Peyer's patch (tissue), 4 donors: ENCODE data around the gene KDM1A. TPM values are rescaled to one million over a fixed set of nuclear protein-coding genes. Genes with fewer than 3 reads are reported as not detected.

ENCODE experiments used
- DNase-seq, 3 donors: peaks; one replicate each; pipeline ENCODE4 v3.0.0-alpha.2; 2017 to 2019
- H3K27ac ChIP-seq, 4 donors: fragments of 200-600 bp; sonication (generic); one replicate each; pipeline ENCODE4 v1.5.1; 2016 to 2019
- H3K27me3 ChIP-seq, 2 donors: fragments of 200-600 bp; sonication (generic); one replicate each; pipeline ENCODE4 v1.5.1; 2019
- H3K36me3 ChIP-seq, 3 donors: fragments of 200-600 bp; sonication (generic); one replicate each; pipeline ENCODE4 v1.5.1; 2016 to 2019
- H3K4me1 ChIP-seq, 4 donors: fragments of 200-600 bp; sonication (generic); one replicate each; pipeline ENCODE4 v1.5.1; 2016 to 2019
- H3K4me3 ChIP-seq, 4 donors: fragments of 200-600 bp; sonication (generic); 1 replicate in 3 of 4; 2 replicates in 1 of 4; pipeline ENCODE4 v1.5.1; 2016 to 2019; ENCODE audit warnings: mild to moderate bottlenecking in 1 of 4
- H3K9me3 ChIP-seq, 4 donors: fragments of 200-600 bp; sonication (generic); one replicate each; pipeline ENCODE4 v1.5.1; 2016 to 2019; ENCODE audit warnings: mild to moderate bottlenecking in 1 of 4
- POLR2A ChIP-seq, 2 donors: fragments of 450-650 bp; IDR thresholded peaks; one replicate each; pipeline ENCODE4 v1.5.1; 2017; ENCODE audit warnings: antibody characterized with exemption in 2 of 2, mild to moderate bottlenecking in 2 of 2, moderate library complexity in 2 of 2
- total RNA-seq, 4 donors: library from RNA; depleted of rRNA; stranded (reverse); fragments of >200 nt; gene quantifications; one replicate each; pipeline ENCODE4 v1.1.0, GENCODE V29; 2016
- TF ChIP-seq, protein P1 (sequence below), 6 experiments: fragments of 450-650 bp in 4 of 6; fragments of 200-600 bp in 2 of 6; sonication (generic) in 1 of 6; IDR thresholded peaks; one replicate each; pipeline ENCODE4 v1.5.1; 2017 to 2019; ENCODE audit warnings: antibody characterized with exemption in 6 of 6, mild to moderate bottlenecking in 3 of 6, moderate library complexity in 1 of 6

KDM1A gene
- total RNA-seq, 4 donors from 2014 or later: 33.5 to 102 (median 40.9) TPM

GRCh38 chr1:23083714-23084480, 64.6 kb downstream of the KDM1A start:
- H3K4me1 ChIP-seq: peaks cover 0 to 8% (median 0%) of the 10 kb centered on the region in 4 donors
- no peak for TF ChIP-seq POLR2A (IDR thresholded peaks at IDR 0.05)
- TF ChIP-seq, protein P1, sequence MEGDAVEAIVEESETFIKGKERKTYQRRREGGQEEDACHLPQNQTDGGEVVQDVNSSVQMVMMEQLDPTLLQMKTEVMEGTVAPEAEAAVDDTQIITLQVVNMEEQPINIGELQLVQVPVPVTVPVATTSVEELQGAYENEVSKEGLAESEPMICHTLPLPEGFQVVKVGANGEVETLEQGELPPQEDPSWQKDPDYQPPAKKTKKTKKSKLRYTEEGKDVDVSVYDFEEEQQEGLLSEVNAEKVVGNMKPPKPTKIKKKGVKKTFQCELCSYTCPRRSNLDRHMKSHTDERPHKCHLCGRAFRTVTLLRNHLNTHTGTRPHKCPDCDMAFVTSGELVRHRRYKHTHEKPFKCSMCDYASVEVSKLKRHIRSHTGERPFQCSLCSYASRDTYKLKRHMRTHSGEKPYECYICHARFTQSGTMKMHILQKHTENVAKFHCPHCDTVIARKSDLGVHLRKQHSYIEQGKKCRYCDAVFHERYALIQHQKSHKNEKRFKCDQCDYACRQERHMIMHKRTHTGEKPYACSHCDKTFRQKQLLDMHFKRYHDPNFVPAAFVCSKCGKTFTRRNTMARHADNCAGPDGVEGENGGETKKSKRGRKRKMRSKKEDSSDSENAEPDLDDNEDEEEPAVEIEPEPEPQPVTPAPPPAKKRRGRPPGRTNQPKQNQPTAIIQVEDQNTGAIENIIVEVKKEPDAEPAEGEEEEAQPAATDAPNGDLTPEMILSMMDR (IDR thresholded peaks at IDR 0.05): no peak
- no peak for DNase-seq
- no peak overlapping the region for H3K27ac ChIP-seq
- peaks cover 0 to 98% (median 0%) of the 10 kb centered on the region in 3 donors for H3K36me3 ChIP-seq
- no peak overlapping the region for H3K4me3 ChIP-seq
- H3K9me3 ChIP-seq: no peaks in the 10 kb centered on the region
- H3K27me3 ChIP-seq: no peaks in the 10 kb centered on the region

- no peaks in the 10 kb centered on the region for H3K9me3 ChIP-seq
- H3K4me1 ChIP-seq: peaks cover 0 to 8% (median 0%) of the 10 kb centered on the region in 4 donors
- no peaks in the 10 kb centered on the region for H3K27me3 ChIP-seq
- no peak overlapping the region for H3K27ac ChIP-seq
- peaks cover 0 to 94% (median 0%) of the 10 kb centered on the region in 3 donors for H3K36me3 ChIP-seq
- no peak for TF ChIP-seq POLR2A (IDR thresholded peaks at IDR 0.05)
- TF ChIP-seq, protein P1 (IDR thresholded peaks at IDR 0.05): no peak
- H3K4me3 ChIP-seq: no peak overlapping the region
- no peak for DNase-seq
Measured at GRCh38 chr1:23084880-23085279, 65.6 kb downstream of the KDM1A start.

- no peak for DNase-seq
- Histone ChIP-seq H3K27ac (no peak overlapping the region), H3K9me3 (no peaks in the 10 kb centered on the region), H3K36me3 (peaks cover 0 to 89% (median 0%) of the 10 kb centered on the region in 3 donors), H3K4me1 (peaks cover 0 to 8% (median 0%) of the 10 kb centered on the region in 4 donors), H3K27me3 (no peaks in the 10 kb centered on the region), H3K4me3 (no peak overlapping the region)
- TF ChIP-seq POLR2A (IDR thresholded peaks at IDR 0.05): no peak
- TF ChIP-seq, protein P1 (IDR thresholded peaks at IDR 0.05): no peak
Measured at GRCh38 chr1:23085696-23086095, 66.4 kb downstream of the KDM1A start.

DNA sequence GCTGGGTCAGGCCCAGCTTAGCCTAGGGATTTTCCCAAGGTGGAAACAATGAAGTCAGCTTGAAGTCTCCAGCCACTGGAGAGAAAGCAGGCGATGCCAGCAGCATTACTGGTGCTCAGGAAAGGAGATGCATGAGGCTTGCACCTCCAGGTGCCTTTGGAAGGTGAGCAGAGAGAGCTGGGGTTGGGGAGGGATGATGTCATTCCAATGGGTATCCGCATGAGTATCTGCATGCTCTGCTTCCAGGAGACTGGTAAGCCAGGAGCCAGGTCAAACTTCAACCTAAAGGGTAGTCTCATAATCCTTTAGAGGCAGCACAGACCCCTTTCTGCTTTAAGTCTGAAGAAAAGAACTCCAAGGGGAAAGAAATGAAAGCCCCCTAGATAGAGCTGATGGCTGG, 68.8 kb downstream of the KDM1A start:
- peaks cover 0 to 90% (median 0%) of the 10 kb centered on the region in 3 donors for H3K36me3 ChIP-seq
- no peak overlapping the region for H3K4me3 ChIP-seq
- H3K4me1 ChIP-seq: peaks cover 0 to 8% (median 0%) of the 10 kb centered on the region in 4 donors
- TF ChIP-seq POLR2A (IDR thresholded peaks at IDR 0.05): no peak
- TF ChIP-seq, protein P1 (IDR thresholded peaks at IDR 0.05): no peak
- no peak for DNase-seq
- no peaks in the 10 kb centered on the region for H3K27me3 ChIP-seq
- H3K27ac ChIP-seq: no peak overlapping the region
- H3K9me3 ChIP-seq: no peaks in the 10 kb centered on the region

DNA sequence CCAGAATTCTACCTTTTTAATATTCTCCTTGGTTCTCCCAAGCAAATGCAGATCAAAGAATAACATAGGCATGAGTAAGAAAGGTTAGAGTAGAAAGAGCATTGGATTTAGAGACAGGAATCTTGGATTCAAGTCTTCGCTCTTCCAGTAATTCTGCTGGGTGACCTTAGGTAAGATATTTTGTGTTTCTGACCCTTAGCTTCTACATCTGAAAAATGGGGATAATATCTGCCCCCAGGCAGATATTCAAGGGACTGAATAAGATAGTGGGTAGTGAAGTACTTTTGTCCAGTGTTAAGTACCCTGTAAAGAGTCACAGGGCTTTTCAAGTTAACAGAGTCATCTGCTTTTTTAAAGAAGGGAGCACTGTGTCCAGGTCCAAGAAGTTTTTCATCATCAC, 70.8 kb downstream of the KDM1A start:
- TF ChIP-seq POLR2A (IDR thresholded peaks at IDR 0.05): no peak
- TF ChIP-seq, protein P1 (IDR thresholded peaks at IDR 0.05): no peak
- DNase-seq: no peak
- Histone ChIP-seq H3K9me3 (no peaks in the 10 kb centered on the region), H3K36me3 (peaks cover 0 to 87% (median 0%) of the 10 kb centered on the region in 3 donors), H3K27ac (no peak overlapping the region), H3K27me3 (no peaks in the 10 kb centered on the region), H3K4me1 (no peaks in the 10 kb centered on the region), H3K4me3 (no peak overlapping the region)
